ENCODE data around the gene TEX55.
"Not testable (repeated sequence)": the region's sequence is repeated elsewhere in the genome, so short reads cannot be mapped to it uniquely, and the experiment has no call there.

The TEX55 gene

DNA sequence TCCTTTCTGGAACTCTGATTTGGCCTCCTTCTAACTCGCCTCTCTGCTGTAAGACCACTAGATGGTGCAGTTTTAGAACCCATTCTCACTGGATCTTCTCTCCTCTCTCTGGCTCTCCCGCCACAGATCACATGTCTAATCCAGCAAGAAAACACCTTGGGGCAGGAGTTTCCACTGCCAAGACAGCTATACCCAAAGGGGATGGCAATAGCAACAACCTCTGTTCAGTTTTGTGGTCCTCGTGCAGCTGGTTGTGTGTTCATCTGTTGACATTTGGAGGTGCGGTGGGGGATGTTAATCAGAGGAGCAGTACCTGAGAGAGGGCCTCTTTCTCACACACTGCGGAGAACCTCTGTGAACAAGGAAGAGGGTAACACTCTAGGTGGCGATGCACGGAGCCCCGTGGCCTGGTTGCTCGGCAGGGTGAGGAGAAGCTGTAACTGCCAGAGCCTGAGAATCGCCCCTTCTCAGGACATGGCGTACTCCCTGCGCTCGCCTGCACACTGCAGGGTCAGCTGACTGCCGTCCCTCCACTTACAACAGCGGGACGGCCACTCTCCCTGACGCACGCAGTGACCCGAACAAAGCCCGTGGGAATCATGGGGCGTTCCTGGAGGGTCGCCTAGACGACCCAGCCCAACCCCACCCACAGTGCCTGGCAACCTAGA, at the start of gene TEX55:
TSS of gene TEX55 (plus strand) at position 666 of the 668 bp plus-strand sequence. CDS start 25 bp downstream, outside the sequence.
- peak; percentile 25 for DNase-seq (ENCODE audit: low read depth)

DNA sequence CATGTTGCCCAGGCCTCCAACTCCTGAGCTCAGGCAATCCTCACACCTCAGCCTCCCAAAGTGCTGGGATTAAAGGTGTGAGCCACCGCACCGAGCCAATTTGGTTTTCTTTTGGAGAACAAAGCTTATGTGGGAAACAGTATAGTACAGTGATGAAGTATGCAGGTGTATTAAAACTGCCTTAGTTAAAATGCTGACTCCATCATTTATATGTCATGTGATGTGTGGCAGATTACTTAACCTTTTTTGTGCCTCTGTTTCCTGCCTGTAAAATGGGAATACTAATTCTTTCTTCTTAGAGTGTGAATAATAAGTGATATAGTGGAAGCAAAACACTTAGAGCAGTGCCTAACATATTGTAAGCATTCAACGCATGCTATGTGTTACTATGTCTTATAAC, 48.0 kb upstream of the TEX55 start:
- DNase-seq (ENCODE audit: low read depth), result no peak

- peak; percentile 24 for DNase-seq (ENCODE audit: low read depth)
Observed at GRCh38 chr3:119098619-119099222, 47.2 kb upstream of the TEX55 start.

DNA sequence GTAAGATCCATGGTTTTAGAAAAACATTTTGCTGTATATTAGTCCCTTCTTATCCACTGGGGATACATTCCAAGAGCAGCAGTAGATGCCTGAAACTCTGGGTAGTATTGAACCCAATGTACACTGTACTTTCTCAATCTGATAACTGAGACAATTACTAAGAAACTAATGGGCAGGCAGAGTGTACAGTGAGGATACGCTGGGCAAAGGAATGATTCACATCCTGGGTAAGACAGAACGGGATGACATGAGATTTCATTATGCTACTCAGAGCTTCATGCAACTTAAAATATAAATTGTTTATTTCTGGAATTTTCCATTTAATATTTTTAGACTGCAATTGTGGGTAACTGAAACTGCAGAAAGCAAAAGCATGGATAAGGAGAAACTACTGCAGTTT, 46.2 kb upstream of the TEX55 start:
- no peak for DNase-seq (ENCODE audit: low read depth)

DNA sequence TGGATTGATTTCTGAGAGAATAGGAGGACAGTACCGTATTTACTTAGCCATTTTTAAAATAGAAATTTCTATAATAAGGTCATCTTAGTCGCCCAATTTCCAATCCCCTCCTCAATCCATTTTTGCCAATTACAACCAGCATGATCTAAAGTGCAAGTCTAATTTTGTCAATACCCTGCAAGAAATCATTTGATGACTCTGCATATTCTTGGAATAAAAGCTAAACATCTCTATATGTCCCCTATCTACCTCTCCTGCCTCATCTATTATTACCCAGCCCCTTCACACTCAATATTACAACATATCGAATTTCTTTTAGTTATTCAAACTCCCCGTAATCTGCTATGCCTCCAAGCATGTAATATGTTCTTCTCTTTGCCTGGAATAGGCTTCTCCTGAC, 41.9 kb upstream of the TEX55 start:
- no peak for DNase-seq (ENCODE audit: low read depth)

DNA sequence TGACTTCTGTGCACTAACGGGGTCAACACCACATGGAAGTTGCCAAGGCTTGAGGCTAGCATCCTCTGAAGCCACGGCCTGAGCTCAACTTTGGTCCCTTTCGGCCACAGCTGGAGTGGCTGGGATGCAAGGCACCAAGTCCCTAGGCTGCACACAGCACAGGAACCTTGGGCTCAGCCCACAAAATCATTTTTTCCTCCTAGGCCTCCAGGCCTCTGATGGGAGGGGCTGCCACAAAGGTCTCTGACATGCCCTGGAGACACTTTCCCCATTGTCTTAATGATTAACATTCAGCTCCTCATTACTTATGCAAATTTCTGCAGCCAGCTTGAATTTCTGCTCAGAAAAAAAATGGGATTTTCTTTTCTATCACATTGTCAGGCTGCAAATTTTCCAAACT, 27.6 kb upstream of the TEX55 start:
- not testable (repeated sequence) for DNase-seq (ENCODE audit: low read depth)

GRCh38 chr3:119120480-119120879, 25.5 kb upstream of the TEX55 start:
- DNase-seq (ENCODE audit: low read depth), result no peak

DNA sequence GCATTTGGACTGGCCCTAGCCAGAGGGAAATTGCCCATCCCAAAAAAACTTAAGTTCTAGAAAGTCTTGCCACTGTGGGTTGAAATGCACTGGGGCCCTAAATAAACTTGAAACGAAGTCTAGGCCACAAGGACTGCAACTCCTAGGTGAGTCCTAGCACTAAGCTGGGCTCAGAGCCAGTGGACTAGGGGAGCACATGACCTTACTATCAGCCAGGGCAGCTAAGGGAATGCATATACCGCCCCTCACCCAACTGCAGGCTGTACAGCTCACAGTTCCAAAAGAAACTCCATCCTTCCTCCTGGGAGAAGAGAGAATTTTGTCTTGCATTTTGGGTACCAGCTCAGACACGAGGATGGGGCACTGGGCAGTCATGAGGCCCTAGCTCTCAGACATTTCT, 23.6 kb upstream of the TEX55 start:
- no peak for DNase-seq (ENCODE audit: low read depth)

GRCh38 chr3:119125342-119125741, 20.6 kb upstream of the TEX55 start:
- DNase-seq (ENCODE audit: low read depth), result no peak

GRCh38 chr3:119125742-119126504, 20.0 kb upstream of the TEX55 start:
- no peak for DNase-seq (ENCODE audit: low read depth)

DNA sequence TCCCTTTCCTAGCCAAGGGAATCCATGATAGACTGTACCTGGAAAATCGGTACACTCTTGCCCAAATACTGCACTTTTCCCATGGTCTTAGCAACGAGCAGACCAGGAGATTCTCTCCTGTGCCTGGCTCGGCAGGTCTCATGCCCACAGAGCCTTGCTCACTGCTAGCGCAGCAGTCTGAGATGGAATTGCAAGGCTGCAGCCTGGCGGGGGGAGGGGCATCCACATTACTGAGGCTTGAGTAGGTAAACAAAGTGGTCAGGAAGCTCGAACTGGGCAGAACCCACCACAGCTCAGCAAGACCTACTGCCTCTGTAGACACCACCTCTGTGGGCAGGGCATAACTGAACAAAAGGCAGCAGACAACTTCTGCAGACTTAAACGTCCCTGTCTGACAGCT, 15.7 kb upstream of the TEX55 start:
- DNase-seq (ENCODE audit: low read depth), result not testable (repeated sequence)

GRCh38 chr3:119132291-119132690, 13.7 kb upstream of the TEX55 start:
- not testable (repeated sequence) for DNase-seq (ENCODE audit: low read depth)

DNA sequence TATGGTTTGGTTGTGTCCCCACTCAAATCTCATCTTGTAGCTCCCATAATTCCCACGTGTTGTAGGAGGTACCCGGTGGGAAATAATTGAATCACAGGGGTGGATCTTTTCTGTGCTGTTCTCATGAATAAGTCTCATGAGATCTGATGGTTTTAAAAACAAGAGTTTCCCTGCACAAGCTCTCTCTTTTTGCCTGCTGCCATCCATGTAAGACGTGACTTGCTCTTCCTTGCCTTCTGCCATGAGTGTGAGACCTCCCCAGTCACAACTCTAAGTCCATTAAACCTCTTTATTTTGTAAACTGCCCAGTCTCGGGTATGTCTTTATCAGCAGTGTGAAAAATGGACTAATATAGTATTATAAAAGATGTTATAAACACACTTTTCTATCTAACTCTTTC, 6.6 kb upstream of the TEX55 start:
- not testable (repeated sequence) for DNase-seq (ENCODE audit: low read depth)

DNA sequence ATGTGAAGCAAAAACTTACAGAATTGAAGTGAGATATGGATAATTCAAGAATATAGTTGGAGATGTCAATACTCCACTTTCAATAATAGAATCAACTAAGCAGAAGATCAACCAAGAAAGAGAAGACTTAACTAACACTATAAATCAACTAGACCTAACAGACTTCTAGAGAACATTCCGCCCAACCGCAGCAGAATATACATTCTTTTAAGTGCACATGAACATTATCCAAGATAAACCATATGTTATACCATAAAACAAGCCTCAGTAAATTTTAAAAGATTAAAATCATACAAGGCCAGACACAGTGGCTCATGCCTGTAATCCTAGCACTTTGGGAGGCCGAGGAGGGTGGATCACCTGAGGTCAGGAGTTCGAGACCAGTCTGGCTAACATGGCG, 5.5 kb upstream of the TEX55 start:
- no peak for DNase-seq (ENCODE audit: low read depth)

DNA sequence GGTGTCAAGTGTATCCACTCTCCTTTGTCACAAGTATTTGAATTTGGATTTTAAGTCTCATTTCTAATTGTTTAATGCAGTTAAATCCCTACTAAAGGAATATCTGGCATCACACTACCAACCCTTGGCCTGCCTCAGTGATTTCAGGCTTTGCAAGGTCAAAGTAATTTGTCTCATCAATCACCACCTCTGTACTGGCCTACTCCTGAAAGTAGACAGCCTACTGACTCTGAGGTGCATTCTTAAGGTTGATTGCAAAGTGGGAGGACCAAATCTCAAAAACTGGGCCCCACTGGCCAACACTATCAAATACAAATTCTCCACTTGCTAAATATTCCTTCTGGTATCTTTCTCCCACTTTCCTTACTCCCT, 851 bp upstream of the TEX55 start:
- DNase-seq (ENCODE audit: low read depth), result no peak

DNA sequence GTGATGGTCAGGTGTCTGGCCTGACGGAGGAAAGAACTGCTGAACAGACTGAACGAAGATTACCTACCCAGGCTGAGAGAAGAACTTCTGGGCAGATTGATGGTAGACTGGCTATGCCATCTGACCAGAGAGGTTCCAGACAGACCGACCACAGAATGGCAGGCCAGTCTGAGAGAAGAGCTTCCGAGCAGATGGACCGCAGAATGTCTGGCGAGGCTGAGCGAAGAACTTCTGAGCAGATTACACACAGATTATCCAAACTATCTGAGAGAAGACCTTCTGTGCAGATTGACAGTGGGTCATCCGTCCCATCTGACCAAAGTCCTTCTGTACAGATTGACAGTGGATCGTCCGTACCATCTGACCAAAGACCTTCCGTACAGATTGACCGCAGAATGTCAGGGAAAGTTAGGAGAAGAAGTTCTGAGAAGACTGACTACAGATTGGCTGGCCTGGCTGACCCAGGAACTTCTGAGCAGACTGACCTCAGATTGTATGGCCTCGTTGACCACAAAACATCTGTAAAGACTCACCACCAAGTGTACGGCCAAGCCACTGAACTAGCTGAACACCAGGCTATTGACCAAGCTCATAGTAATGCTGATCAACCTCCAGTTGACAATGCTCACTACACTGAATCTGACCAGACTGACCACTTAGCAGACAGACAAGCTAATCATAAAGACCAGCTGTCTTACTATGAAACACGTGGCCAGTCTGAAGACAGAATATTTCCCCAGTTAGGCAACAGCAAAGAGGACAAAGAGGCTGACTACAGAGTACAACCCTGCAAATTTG, 812 bp downstream of the TEX55 start:
- DNase-seq (ENCODE audit: low read depth), result no peak

DNA sequence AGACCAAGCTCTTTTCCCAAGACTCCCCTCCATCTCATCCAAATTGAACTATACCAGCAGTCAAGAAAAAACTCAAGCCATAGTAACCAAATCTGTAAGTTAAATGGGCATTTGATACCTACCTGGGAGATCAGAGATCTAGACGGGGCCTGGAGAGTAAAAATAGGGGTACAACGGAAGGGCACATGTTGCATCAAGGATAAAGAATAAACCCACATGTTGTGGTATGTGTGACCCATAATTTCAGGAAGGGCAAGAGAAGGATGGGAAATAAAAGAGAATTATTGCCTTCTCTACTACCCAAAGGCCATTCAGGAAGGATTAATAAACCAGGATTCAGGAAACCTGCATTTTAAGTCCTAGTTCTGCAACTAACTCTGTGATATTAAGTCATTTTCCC, 1.5 kb downstream of the TEX55 start:
- no peak for DNase-seq (ENCODE audit: low read depth)

DNA sequence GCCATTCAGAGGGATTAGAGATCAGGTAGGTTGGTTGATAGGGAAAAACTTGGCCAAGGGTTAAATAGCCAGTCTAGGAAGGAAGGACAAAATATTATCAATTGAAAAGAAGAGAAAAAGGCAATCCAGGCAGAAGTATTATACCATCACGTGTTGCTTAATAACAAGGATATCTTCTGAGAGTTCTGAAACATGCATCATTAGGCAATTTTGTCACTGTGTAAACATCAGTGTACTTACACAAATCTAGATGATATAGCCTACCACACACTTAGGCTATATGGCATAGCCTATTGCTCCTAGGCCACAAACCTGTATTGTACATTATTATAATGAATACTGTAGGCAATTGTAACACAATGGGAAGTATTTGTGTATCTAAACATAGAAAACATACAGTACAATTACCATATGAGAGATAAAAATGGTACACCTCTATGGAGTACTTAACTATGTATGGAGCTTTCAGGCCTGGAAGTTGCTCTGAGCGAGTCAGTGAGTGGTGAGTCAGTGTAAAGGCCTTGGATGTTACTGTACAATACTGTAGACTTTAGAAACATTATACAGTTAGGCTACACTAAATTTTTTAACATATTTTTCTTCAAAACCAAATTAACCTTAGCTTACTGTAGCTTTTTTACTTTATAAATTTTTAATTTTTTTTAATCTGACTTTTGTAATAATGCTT, 2.7 kb downstream of the TEX55 start:
- DNase-seq (ENCODE audit: low read depth), result no peak

- peak; percentile 30 for DNase-seq (ENCODE audit: low read depth)
Observed at GRCh38 chr3:119149484-119149883, 3.5 kb downstream of the TEX55 start.

GRCh38 chr3:119156868-119157267, 10.9 kb downstream of the TEX55 start:
- no peak for DNase-seq (ENCODE audit: low read depth)

DNA sequence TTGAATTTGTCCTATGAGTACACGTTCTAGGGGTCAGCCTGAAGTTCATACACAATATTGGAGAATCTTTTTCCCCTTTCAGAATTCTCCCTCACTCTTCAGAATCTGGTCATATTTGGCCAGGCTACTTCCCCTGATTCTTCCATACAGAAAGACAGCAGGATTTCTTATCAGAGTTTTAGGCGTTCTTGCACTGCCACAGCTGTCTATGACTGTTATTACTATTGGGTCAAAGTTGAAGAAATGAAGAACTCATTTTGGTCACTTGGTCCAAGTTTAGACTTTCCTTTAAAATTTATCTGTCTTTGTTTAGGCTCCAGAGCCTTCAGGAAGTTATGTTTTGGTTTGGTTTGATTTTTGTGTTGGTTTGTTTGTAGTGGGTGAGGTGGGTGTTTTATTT, 12.0 kb downstream of the TEX55 start:
- DNase-seq (ENCODE audit: low read depth), result no peak

GRCh38 chr3:119160361-119160760, 14.4 kb downstream of the TEX55 start:
- DNase-seq (ENCODE audit: low read depth), result no peak
